Measurements from ENCODE around the gene PTTG1IP. TPM values are rescaled to one million over a fixed set of nuclear protein-coding genes. Genes with fewer than 3 reads are reported as not detected.

PTTG1IP gene
- total and polyA plus RNA-seq, 2 donors (not counting 1 experiment from before 2014, with no cell fraction given): 30.7 to 58.6 TPM

GRCh38 chr21:44892536-44893277 lies 19.2 kb upstream of the PTTG1IP start:
- no peak overlapping the region for H3K27ac ChIP-seq (ENCODE audit: low read length in 2 of 2)
- no peak overlapping the region for H3K9ac ChIP-seq (ENCODE audit: low read length)
- H3K27ac Mint-ChIP-seq: no peak overlapping the region

More at GRCh38 chr21:44892536-44893277, 19.2 kb upstream of the PTTG1IP start:
- Mint-ChIP-seq H3K9me3 (ENCODE audit: insufficient read depth) (no peaks in the 10 kb centered on the region), H3K27me3 (no peaks in the 10 kb centered on the region), H3K4me3 (no peak overlapping the region), H3K4me1 (peaks cover 27% of the 10 kb centered on the region)
- peak; percentile 89 for ATAC-seq (ENCODE audit: low read depth)
- peaks cover 0 to 3% (median 0%) of the 10 kb centered on the region in 3 donors for H3K9me3 ChIP-seq (ENCODE audit: control extremely low read depth in 1 of 3, control insufficient read depth in 2 of 3, insufficient read depth in 1 of 3, low read length in 2 of 3)
- TF ChIP-seq EZH2 (IDR thresholded peaks at IDR 0.05; ENCODE audit: borderline replicate concordance, insufficient read depth, low read depth, low read length, poor library complexity, severe bottlenecking) (no peak), CTCF (IDR thresholded peaks at IDR 0.05) (peak; percentile 89)
- no peak overlapping the region for H2AFZ ChIP-seq (ENCODE audit: insufficient read depth, low read depth, low read length, poor library complexity, severe bottlenecking)
- POLR2A ChIA-PET: interaction anchor here (1.6 kb wide), 1 partner anchor 38 kb away, joined by 10 read pairs; no protein-coding TSS in a partner anchor
- H3K79me2 ChIP-seq (ENCODE audit: control insufficient read depth, insufficient read depth, low read length): peaks cover 15% of the 10 kb centered on the region
- intact Hi-C loops (cut with micrococcal nuclease): loop anchor here (1.0 to 2.0 kb wide), 3 partner anchors 18 to 40 kb away; no protein-coding TSS in a partner anchor
- DNase-seq: peak; percentile 82
- CTCF ChIA-PET: interaction anchor here (0.6 to 12.5 kb wide), 29 partner anchors 8 to 267 kb away, joined by 3 to 204 read pairs (median 5); partner anchors contain the start of genes ITGB2, PTTG1IP, SLX9 and UBE2G2
- WGBS (ENCODE audit: insufficient coverage): 32% methylated on average over 6 of the region's 15 CpGs
- H4K20me1 ChIP-seq (ENCODE audit: control insufficient read depth, insufficient read depth, low read length, poor library complexity, severe bottlenecking): peaks cover 36% of the 10 kb centered on the region
- peaks cover 0 to 59% of the 10 kb centered on the region in 2 experiments for H3K36me3 ChIP-seq (replicated peaks in 1 of 2; ENCODE audit: control extremely low read depth in 1 of 2, control insufficient read depth in 1 of 2, extremely low read depth in 1 of 2, insufficient read depth in 2 of 2, low read length in 1 of 2)
- no peak overlapping the region for H3K4me2 ChIP-seq (replicated peaks; ENCODE audit: low read depth, low read length, poor library complexity, severe bottlenecking)
- no peak overlapping the region for H3K4me3 ChIP-seq (ENCODE audit: control extremely low read depth in 1 of 5, extremely low read depth in 1 of 5, insufficient read depth in 1 of 5, low read depth in 2 of 5, low read length in 4 of 5)
- peaks cover 3 to 16% of the 10 kb centered on the region in 2 donors for H3K4me1 ChIP-seq (ENCODE audit: control insufficient read depth in 2 of 2, insufficient read depth in 2 of 2, low read length in 2 of 2)
- no peaks in the 10 kb centered on the region for H3K27me3 ChIP-seq (replicated peaks in 1 of 4; ENCODE audit: control extremely low read depth in 1 of 4, control insufficient read depth in 3 of 4, insufficient read depth in 4 of 4, low read length in 3 of 4)
